Frontal cortex (tissue), 4 donors: Measurements from ENCODE around the gene LOXHD1. TPM values are rescaled to one million over a fixed set of nuclear protein-coding genes. Genes with fewer than 3 reads are reported as not detected.

Source experiments
- DNase-seq, 2 donors: peaks; one replicate each; pipeline ENCODE4 v3.0.0; 2012; ENCODE audit warnings: low spot score in 2 of 2
- FAIRE-seq: peaks from 2 replicates; lab custom pipeline; 2012; peaks lifted over from hg19 to GRCh38; lab: Jason Lieb, UNC
- total RNA-seq: library from RNA; depleted of rRNA; stranded (reverse); fragments of >200 nt; gene quantifications from one replicate; pipeline ENCODE4 v1.2.3, GENCODE V29; 2014
- donor health status: control.
- donor health status: control.
- donor health status: control.

Gene LOXHD1
- total RNA-seq, 1 donor from 2014 or later, result 0.41 TPM

DNA sequence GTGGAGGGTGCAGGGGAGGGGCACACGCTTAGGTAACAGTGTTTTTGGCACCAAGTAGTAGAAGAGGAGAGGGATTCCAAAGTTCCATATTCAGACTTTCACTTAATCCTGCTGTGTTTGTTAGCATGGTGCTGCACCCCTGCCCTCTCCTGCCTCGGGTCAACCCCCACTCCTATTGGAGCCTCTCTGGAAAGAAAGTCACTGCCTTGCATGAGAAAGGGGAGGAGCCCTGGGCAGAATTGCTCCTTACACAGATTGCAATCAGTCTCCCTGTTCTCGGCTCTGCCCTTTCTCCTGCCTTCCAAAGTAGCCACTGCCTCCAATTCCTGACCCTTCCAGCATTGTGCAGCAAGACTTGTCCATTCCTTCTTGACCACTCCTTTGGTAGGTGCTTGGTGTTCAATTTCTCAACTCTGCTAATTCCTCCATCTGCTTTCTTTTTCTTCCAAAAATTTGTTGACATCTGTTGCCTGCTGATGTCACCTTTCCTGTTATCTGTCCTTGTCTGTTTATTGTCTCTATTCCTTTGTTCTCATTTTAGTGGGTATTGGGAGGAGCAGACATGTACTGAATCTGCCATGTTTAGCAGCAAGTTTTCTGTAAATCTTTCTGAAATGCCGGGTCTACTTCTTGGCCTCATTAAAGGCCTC lies 225.4 kb downstream of the LOXHD1 start:
- no peak for DNase-seq

GRCh38 chr18:46429649-46430224 lies 227.3 kb downstream of the LOXHD1 start:
- FAIRE-seq, result no peak
- DNase-seq, result no peak

More for the DNA sequence above, 225.4 kb downstream of the LOXHD1 start:
- no peak for FAIRE-seq

GRCh38 chr18:46429130-46429529 lies 227.9 kb downstream of the LOXHD1 start:
- no peak for FAIRE-seq
- DNase-seq, result no peak

GRCh38 chr18:46428368-46428767 lies 228.7 kb downstream of the LOXHD1 start:
- no peak for FAIRE-seq

DNA sequence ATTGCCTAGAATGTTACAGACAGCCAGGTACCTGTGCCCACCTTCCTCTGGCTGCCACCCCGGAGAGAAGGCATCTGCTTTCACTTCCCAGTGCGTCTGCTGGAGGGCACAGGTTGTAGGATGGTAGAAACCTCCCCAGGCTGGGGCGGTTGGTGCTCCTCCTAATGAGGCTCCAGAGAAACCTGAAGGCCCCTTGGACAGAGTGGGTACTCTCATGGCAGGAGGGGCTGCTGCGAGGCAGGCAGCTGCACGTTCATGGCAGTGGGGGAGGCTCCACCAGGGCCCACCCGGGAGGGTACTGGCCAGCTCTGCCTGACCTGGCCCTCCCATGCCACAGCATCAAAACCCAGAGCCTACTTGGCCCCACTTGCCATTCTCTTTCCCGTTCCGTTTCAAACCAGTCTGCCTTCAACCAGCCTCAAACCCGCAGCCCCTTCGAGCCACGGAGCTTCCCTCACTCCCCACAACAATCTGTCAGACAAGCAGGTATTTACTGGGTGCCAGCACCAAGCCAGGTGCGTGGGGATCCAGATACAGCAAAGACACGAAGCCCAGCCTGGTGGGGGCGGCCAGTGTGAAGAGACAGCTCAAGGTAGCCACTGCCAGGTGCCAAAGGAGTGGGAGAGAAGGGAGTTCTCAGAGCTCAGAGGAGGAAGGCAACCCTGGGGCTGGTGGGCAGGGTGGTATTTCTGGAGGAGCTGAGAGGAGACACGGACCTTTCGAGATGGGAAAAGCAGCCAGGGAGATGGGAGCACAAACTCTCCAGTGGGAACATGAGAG lies 229.6 kb downstream of the LOXHD1 start:
- FAIRE-seq, result no peak
- DNase-seq, result no peak

More at GRCh38 chr18:46428368-46428767, 228.7 kb downstream of the LOXHD1 start:
- no peak for DNase-seq

Other genes starting within 250 kb of the LOXHD1 start
- gene ST8SIA5, start 99.8 kb upstream of the LOXHD1 start, total RNA-seq, result 4.9 TPM